ENCODE measurements around the gene CFLAR.
"Not testable (repeated sequence)": the region's sequence is repeated elsewhere in the genome, so short reads cannot be mapped to it uniquely, and the experiment has no call there.

The CFLAR gene

DNA sequence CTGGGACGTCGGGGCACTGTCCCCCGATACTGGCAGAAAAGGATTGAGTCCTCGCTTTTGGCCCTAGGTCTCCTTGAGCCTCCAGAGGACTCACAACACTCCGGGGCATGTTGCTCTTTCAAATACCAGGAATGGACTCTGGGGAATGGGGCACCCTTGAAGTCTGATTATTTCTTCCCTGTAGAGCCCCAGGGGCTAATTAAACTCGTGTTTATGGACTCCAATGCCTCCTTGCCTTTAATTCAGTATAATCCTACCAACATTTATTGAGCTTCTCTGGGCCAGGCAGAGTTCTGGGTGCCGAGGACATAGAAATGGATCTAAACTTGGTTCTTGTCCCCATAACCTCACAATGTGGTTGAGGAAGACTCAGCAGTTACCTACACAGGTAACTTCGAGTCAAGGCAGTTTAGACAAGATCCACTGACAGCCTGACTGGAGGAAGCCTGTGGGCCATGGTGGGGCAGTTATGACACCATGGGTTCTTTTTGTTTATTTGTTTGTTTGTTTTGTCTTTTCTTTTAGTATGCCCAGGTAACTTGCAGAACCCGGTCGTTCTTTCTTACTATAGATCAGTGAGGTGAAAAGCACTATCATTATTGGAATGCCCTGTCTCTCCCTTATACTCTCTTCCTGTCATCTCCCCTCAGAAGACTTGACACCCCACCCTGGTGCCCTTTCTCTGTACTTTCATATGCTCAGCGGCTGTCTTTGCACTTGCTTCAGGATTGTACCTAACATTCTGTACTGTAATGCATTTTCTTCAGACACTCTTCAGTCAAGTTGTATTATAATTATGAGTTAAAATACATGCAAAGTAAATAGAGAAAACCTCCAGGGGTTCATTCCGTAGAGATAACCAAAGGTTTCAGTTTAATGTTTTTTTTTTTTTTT is 3.2 kb downstream of the CFLAR start:
- no peak for DNase-seq

DNA sequence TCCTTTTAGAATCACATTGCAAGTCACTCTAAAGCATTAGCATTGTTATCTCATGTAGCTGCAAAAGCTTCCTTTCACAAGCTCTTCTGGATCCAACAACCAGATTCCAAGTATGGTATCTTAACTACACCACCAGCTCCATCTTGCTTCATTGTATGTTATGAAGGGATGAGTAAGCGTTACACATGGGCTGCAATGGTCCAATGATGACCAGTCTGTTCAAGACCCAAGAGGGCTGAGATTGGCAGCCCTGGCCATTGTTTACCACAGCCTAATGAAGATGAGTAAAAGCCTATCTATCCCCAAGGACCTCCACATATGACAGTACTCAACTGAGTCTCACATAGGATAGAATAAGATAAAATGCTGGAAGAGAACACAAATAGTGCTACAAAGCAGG is 6.3 kb downstream of the CFLAR start:
- no peak for DNase-seq

DNA sequence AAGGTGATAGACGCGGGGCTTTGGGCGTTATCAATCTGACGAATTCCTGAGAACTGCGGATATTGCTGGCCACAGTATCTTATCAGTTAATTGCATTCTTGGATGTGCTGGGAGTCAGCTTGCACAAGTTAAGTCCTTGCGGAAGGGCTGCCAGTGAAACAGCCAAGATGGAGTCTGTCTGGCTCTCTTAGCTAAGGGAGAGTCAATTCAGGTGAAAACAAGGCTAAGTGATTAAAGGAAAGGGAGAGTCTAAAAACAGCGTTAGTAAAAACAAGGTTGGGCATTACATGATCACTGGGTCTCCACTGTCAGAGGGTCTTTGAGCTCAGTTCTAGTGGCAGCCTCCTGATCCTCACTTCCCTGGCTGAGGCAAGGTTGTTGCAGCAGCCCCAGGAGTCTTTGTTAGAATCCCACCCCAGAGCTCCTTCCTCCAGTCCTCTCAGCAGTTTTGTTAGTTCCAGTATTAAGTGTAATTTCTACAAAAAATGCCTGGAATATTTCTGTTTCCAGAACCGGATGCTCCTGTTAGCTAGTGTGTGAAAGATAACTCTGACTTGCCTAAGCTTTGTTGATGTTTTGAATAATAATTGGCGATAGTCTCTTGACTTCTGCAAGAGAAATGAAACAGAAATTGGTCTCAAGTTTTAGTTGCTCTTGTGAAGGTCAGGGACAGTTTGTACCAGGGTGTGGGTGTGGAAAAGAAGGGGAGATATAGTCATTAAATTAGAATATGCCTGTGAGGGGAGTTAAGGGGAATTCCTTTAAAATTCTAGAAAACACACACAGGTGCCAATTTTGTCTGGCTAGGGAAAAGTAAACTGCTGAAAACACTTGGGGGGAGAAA is 10.6 kb downstream of the CFLAR start:
- no peak for DNase-seq

DNA sequence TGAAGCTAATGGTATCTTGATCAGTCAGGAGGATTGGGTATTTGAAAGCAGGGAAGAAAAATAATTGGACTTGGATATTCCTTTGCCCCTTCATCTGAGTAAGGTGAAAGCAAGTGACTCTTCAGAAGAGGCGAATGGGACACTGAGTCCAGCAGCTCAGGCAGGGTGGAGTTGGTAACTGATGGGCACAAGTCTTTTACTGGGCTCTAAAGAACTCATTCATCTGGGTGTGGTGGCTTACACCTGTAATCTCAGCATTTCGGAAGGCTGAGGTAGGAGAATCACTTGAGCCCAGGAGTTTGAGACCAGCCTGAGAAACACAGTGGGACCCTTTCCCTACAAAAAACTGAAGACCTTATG is 11.2 kb downstream of the CFLAR start:
- DNase-seq = no peak

DNA sequence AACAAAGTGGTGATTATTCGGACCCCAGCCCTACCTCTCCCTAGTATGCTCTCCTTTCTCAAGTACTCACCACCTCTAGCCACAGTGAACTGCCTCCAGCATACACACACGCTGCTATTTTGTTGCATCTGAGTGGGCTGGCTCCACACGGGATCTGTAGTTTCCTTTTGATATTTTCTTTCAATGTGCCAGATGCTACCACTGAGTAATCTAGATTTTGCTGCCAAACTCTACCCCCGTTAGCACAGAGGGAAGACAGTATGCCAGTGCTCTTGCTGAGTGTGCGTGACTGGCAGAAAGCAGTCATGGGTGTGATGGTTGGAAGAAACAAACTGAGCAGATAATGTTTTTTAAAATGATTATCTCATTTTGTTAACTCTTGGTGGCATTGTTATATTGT is 11.6 kb downstream of the CFLAR start:
- no peak for DNase-seq

DNA sequence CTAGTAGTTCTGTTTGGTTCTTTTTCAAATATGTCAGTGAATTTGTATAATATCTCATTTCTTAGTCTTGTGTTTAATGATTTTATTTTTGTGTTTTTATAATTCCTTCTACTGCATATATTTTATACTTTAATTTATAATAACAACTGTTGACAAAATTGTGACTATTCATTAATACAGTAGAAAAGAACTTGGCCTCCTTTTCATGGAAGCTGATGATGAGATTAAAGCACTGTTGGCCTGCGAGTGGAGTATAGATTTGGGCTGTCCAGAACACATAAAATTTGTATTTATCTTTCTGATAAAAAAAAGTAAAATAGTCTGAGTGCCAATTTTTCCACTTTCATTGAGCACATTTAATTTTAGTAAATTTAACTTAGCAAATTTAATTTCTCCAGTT is 12.1 kb downstream of the CFLAR start:
- DNase-seq = no peak

DNA sequence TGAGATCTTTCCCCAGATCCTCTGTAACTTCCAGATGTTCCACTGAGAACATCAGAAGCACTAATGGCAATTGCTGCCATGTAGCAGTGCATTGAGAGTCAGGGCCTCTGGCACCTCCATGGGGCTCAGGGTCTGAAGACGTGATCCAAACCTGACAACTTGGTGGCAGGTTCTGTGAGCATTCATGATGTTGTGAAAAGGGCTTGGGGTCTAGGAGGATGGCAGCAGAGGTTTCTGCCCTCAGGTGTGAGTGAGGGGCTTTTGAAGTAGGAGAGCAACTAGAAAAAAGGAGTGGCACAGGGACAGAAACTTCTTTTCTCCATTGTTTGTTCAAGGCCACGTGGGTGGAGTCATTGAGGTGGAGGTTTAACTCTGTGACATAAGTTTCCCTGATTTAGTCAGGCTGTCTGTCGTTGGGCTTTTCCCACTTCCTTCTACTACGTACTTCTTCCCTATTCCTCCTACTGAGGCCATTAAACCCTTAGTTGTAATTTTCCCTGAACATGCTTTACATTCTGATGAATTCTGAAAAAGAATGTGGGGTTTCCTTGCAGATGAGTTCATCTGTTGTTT is 13.1 kb downstream of the CFLAR start:
- DNase-seq = no peak

DNA sequence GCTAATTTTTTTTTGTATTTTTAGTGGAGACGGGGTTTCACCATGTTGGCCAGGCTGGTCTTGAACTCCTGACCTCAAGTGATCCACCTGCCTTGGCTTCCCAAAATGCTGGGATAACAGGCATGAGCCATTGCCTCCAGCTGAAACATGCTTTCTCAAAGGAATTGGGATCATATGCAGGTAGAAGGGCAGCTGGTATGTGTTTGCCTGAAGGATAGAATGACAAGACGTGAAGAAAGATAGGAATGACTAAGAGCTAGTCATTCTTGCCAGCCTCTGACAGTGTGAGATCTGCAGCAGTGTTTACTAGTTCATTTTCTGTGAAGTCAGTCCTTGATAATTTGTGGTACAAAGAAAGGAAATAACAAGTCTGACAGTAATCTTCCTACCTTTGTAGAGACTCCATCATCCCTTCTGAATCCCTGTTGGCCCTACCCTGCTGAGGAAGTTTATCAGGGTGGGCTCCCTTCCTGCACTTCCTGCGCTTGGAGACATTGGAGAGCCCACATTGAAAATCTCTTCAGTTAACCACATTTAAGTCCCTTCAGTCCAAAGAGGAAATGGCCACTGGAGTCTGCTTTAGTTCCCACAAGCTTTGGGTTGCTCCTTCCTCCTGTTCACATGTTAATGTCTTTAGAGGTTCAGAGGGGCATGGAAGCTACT is 14.7 kb downstream of the CFLAR start:
- DNase-seq = no peak

DNA sequence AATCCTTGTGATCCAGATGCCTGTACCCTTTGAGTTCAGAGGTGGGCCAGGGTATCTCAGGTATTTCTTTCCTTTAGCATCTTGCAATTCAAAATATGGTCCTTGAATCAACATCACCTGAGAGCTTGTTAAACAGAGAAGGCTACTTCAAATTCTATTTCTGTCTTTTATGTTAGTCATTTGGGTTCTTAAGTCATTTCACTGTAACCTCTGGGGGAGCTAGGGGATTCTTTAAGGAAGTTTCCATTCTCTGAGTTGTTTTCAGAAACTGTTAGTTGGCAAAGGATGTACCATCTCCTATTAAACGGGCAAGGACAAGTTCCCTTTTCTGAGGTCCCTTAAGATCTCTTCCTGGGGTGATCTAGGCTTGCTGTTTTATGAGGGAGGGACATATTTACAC is 16.6 kb downstream of the CFLAR start:
- DNase-seq = no peak

DNA sequence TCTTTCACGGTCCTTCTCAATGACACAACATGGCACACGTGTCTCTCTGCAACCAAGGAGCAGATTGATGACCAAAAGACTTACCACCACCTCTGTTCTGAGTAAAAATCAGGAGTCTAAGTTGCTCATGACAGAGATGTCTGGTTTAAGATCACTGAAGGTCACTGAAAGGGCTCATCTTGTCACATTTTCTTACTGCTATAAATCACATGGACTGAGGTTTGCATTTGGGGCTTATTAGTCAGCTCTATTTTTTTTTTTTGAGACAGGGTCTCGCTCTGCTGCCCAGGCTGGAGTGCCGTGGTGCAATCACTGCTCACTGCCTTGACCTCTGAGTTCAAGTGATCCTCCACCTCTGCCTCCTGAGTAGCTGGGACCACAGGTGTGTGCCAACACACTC is 19.4 kb downstream of the CFLAR start:
- no peak for DNase-seq

DNA sequence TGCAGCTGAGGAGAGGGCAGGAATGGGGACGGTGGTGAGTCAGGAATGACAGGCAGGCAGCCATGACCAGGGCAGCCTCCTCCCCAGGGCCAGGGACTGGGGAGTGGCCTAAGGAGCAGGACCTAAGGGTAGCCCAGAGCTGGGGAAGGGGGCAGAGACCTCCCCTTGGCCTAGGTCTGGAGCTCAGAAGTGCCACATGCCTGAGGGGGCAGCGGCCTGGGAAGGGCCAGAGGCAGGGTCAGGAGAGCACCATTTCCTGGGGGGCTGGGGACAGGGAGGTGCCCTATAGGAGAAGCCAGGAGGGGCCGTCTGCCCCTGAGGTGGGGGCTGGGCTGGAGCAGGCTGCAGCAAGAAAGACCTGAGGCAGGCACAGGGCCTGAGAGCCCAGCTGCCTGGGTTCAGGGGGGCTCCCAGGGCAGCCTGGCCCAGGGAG is 20.9 kb downstream of the CFLAR start:
- no peak for DNase-seq

DNA sequence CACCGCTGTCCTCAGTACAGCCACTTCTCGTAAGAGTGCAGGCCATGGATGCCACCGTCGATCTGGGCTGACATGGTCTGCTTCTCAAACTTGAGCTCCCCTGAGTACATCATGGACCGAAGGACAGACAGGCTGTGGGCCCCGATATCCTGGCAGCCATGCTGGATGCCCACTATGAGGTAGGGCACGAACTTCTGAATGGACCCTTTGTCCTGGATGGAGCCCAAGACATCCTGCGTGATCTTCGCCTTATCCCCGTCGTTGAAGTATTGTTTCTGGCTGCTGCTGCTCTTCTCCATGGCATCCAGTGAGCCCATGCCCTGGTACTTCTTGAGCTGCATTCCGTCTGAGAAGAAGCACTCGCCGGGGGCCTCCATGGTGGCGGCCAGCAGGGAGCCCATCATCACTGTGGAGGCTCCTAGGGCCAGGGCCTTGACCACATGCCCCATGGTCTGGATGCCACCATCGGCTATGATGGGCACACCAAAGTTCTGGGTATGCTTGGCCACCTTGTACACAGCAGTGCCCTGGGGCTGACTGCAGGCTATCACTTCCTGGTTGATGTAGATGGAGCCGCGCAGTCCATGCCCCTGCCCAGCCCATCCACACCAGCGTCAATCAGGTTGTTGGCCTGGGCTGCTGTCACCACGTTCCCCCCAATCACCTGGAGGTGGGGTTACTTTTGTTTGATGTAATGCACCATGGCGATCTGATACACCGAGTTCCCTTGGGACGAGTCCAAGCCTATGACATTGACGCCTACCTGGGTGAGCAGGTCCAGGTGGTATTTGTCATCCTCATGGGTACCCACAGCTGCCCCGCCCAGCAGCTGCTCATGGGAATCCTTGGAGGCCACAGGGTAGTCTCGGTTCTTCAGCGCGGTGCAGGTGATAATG is 21.8 kb downstream of the CFLAR start:
- no peak for DNase-seq

DNA sequence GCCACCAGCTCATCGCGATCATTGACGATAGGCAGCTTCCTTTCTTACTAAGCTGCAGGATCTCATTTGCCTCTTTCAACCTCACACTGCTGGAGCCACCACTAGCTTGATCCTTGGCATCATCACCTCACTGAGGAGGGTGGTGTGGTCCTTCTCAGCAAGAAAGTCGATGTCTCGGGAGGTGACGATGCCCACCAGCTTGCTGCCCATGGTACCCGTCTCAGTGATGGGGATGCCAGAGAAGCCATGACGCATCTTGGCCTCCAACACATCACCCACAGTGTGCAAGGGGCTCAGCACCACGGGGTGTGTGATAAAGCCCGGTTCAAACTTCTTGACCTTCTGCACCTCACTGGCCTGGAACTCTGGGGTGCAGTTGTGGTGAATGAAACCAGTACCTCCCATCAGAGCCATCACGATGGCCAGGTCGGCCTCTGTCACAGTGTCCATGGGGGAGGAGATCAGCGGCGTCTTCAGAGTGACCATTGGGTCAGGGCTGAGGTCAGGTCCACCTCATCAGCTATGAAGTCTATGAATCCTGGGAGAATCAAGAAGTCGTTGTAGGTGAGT is 22.5 kb downstream of the CFLAR start:
- DNase-seq = no peak

DNA sequence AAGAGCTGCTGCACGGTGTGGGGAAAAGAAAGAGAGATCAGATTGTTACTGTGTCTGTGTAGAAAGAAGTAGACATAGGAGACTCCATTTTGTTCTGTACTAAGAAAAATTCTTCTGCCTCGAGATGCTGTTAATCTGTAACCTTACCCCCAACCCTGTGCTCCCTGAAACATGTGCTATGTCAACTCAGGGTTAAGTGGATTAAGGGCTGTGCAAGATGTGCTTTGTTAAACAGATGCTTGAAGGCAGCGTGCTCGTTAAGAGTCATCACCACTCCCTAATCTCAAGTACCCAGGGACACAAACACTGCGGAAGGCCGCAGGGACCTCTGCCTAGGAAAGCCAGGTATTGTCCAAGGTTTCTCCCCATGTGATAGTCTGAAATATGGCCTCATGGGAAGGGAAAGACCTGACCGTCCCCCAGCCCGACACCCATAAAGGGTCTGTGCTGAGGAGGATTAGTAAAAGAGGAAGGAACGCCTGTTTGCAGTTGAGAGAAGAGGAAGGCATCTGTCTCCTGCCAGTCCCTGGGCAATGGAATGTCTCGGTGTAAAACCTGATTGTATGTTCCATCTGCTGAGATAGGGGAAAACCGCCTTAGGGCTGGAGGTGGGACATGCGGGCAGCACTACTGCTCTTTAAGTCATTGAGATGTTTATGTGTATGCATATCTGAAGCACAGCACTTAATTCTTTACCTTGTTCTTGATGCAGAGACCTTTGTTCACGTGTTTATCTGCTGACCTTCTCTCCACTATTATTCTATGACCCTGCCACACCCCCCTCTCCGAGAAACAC is 23.2 kb downstream of the CFLAR start:
- DNase-seq = not testable (repeated sequence)

DNA sequence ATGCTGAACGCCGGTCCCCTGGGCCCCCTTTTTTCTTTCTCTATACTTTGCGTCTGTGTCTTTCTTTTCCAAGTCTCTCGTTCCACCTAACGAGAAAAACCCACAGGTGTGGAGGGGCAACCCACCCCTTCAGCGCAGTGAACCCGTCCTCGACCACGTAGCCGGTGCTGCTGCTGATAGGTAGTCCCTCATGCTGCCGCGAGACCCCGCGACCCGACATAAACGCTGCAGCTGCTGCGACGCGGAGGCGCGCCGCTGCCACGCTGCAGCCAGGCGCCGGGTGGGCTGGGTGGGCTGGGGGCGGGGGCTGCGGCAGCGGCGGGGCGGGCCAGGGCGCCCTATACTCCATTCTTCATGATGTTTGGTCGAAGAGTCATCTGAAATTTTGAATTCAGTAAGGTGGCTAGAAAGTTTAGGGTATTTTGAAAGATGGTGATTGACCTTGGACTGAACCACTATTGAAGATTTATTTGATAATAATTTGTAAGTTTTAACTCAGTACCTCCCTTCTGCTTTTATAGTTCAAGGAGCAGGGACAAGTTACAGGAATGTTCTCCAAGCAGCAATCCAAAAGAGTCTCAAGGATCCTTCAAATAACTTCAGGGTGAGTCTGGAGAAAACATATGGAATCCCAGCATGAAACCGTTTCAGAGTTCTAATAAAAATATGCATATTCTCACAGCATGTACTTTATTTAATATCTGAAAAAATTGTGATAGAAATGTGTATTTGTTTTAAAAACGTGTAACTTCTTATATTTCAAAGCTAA is 24.1 kb downstream of the CFLAR start:
- DNase-seq = no peak

DNA sequence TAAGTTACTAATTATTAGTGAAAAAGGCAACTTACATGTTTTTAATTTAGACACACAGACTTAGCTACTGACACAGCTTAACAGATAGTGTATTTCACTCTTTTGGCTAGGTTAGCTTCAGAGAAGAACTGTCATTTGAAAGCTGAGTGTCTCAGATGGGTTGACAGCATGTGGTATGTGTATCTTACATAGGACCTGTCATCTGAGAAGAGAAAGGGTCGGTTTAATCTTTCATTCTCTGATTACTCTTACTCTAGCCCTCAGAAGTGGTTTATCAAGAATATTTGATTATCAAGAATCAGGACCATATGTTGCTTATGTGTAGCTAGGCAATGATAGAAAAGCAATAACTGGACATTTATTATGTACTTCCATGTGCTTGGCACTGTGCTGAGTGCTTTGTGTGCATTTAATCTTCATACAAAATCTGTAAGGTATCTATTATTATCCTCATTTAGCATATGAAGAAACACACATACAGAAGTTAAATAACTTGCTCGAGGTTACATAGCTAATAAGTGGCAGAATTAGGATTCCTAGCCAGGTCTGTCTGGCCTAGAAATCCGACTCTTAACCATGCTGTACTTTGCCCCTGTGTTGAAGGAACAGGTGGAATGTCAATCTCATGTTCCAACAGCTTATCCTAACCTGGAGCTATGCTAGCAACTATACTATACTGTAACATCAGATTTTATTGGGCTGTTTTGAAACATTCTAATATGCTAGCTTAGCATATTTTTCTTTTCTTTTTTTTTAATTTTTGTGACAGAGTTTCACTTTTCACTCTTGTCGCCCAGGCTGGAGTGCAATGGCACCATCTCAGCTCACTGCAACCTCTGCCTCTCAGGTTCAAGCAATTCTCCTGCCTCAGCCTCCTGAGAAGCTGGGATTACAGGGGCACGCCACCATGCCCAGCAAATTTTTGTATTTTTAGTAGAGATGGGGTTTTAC is 28.4 kb downstream of the CFLAR start:
- DNase-seq = no peak

DNA sequence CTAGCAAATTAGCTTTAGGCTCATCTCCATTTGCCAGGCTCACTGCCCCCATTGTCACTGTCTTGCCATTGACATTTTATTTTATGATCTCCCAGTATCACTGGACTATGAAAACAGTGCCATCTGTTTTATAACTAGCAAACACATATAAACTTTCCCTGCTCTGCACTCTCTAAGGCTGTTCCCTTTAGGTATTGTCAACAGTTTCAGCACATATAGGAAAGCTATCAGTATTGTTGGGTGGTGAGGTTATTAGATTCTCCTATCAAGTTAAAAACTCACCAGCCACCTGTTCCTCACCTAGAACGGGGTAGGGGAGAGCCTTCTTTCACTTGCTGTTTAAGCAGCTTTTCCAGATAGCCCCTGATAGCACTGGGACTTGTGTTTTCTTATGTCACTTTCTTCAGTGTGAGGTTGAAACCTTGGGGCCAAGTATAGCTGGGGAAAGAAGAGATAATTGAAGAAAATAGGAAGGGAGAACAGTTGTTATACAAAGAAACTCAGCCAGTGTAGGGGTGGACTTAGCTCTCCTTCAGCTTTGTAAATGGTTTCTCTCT is 32.5 kb downstream of the CFLAR start:
- DNase-seq = no peak

DNA sequence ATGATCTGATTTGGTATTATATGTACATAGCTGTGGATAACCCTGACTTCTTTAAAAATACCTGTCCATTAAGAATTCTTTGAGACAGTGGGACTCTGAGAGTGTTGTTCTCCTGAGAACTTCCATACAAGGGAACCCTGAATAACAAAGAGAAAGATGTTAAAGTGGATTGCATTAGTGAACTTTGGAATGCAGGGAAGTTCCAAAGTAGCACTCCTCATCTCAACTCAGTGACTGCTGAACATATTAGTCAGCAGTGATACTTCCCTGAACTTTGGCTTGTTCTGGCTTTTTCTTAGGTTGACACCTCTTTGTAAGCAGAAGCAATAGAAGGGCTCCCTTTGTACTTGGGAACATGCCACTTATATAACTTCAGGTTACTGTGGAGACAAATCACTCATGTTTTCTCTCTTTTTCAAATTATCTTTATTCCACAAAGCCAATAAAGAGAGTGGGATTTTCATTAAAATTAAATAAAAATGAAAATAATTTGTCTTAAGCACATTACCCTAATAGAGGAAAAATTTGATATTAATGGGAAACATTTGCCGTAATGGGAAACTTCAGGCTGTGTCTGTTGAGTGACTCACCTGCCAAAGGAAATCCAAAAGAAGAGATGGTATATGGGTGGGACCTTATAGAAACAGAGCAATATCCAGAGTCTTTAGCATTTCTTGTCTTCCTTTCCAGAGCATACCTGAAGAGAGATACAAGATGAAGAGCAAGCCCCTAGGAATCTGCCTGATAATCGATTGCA is 33.3 kb downstream of the CFLAR start:
- no peak for DNase-seq

Data from NCI-H2029 (cell line).